Measurements from ENCODE around the gene ITGA11. TPM values are rescaled to one million over a fixed set of nuclear protein-coding genes. Genes with fewer than 3 reads are reported as not detected.
A peak's percentile ranks its signal among the peaks of the same experiment; 100 is the strongest.

ITGA11 gene
- total and polyA plus RNA-seq, 2 of the 4 experiments (the other 2 are of a cell fraction) = 4.1 to 6.6 TPM

- H3K18ac ChIP-seq (ENCODE audit: low read depth, low read length) = no peak overlapping the region
- H3K27me3 ChIP-seq (ENCODE audit: control insufficient read depth, insufficient read depth, low read length) = no peaks in the 10 kb centered on the region
- peaks cover 22% of the 10 kb centered on the region for H3K4me1 ChIP-seq (ENCODE audit: control insufficient read depth, insufficient read depth, low read length)
- no peak overlapping the region for H2BK5ac ChIP-seq (ENCODE audit: low read depth, low read length, poor library complexity, severe bottlenecking)
- H3K9me1 ChIP-seq (ENCODE audit: insufficient read depth, low read length) = peaks cover 11% of the 10 kb centered on the region
- H2AK5ac ChIP-seq (ENCODE audit: low read depth, low read length) = peak overlapping the region; percentile 27; the same call in 1 of the 2 replicates
- no peak overlapping the region for H3K4me2 ChIP-seq (ENCODE audit: low read depth, low read length)
- WGBS, 2 experiments (ENCODE audit: extremely low coverage in 2 of 2, insufficient read length in 1 of 2) = no CpG with 5 or more reads among the region's 9 CpGs
- no peak overlapping the region for H4K91ac ChIP-seq (ENCODE audit: insufficient read depth, low read depth, low read length)
- H2AFZ ChIP-seq (replicated peaks; ENCODE audit: low read length, poor library complexity) = no peak overlapping the region
- H2BK15ac ChIP-seq (ENCODE audit: low read depth, low read length) = no peak overlapping the region; the same call in 2 of the 3 replicates
- H3K9me3 ChIP-seq (ENCODE audit: control insufficient read depth, insufficient read depth, low read length) = no peaks in the 10 kb centered on the region
- H3K79me1 ChIP-seq (ENCODE audit: low read depth in 1 of 2, low read length in 2 of 2) = no peaks in the 10 kb centered on the region
- H3K14ac ChIP-seq (replicated peaks; ENCODE audit: low read depth, low read length) = 0 out of 2 replicates have a peak overlapping the region, but pooled peaks have one; percentile 60
- no peak overlapping the region for H3K56ac ChIP-seq (ENCODE audit: extremely low read depth, insufficient read depth, low read length)
- no peak overlapping the region for H3K9ac ChIP-seq (ENCODE audit: low read depth, low read length)
- H4K8ac ChIP-seq (ENCODE audit: low read depth in 2 of 2, low read length in 2 of 2) = peak overlapping the region in 1 of 2 experiments; percentile 23; a peak in 2 of 4 replicates
- H3K4ac ChIP-seq (ENCODE audit: low read depth, low read length) = peak overlapping the region; percentile 36; the same call in 1 of the 2 replicates
- H4K20me1 ChIP-seq (ENCODE audit: insufficient read depth, low read length) = no peaks in the 10 kb centered on the region
- in situ Hi-C loops (cut with MboI; ENCODE audit: low sequenced_read_pairs) (no loop called here), intact Hi-C loops (cut with micrococcal nuclease) (no loop called here), dilution Hi-C loops (cut with HindIII; ENCODE audit: low sequenced_read_pairs, unreplicated experiment) (no loop called here)
- POLR2A ChIA-PET (ENCODE audit: unreplicated experiment) = no interaction called here
- H2BK20ac ChIP-seq (ENCODE audit: low read depth, low read length) = peak overlapping the region; percentile 73; the same call in 1 of the 2 replicates
- no peak overlapping the region for H2AK9ac ChIP-seq (replicated peaks; ENCODE audit: low read depth, low read length, poor library complexity)
- no TSS peak for BruUV-seq (replicated peaks)
- H3K23ac ChIP-seq (ENCODE audit: low read depth, low read length) = no peak overlapping the region
- no peak overlapping the region for H3K4me3 ChIP-seq (ENCODE audit: insufficient read depth, low read depth, low read length)
- H3K36me3 ChIP-seq (ENCODE audit: control insufficient read depth, insufficient read depth, low read length) = peaks cover 4% of the 10 kb centered on the region; the same call in 1 of the 2 replicates
- ATAC-seq (ENCODE audit: low read depth) (no peak), DNase-seq (no peak)
- CTCF ChIA-PET = no interaction called here
- H2BK120ac ChIP-seq (ENCODE audit: low read depth, low read length) = peak overlapping the region; percentile 14; the same call in 1 of the 2 replicates
- H4K5ac ChIP-seq (ENCODE audit: low read depth, low read length) = no peak overlapping the region
- H3K27ac ChIP-seq (ENCODE audit: insufficient read depth, low read length) = no peak overlapping the region
- TF ChIP-seq USF2 (IDR thresholded peaks at IDR 0.05; ENCODE audit: low read depth, low read length) (no peak), MXI1 (IDR thresholded peaks at IDR 0.05; ENCODE audit: borderline replicate concordance, low read depth, low read length) (no peak), CHD1 (IDR thresholded peaks at IDR 0.05; ENCODE audit: low read depth, low read length) (no peak), BHLHE40 (IDR thresholded peaks at IDR 0.05; ENCODE audit: low read depth, low read length) (no peak)
Observed at GRCh38 chr15:68366314-68366713, 65.6 kb downstream of the ITGA11 start.

All from IMR-90 (cell line).